ENCODE results near the gene MEIOB. TPM values are rescaled to one million over a fixed set of nuclear protein-coding genes. Genes with fewer than 3 reads are reported as not detected.

Gene MEIOB
- total RNA-seq, 1 experiment from 2014 or later, result 0.62 TPM

- Histone ChIP-seq H3K27me3 (replicated peaks; ENCODE audit: insufficient read depth, low read depth, low read length, poor library complexity) (peaks cover 60% of the 10 kb centered on the region), H3K27ac (ENCODE audit: low read depth, low read length, poor library complexity, severe bottlenecking) (no peak overlapping the region), H3K36me3 (ENCODE audit: insufficient read depth, low read length, poor library complexity, severe bottlenecking) (no peaks in the 10 kb centered on the region), H3K9me3 (ENCODE audit: low read depth, low read length, poor library complexity, severe bottlenecking) (no peaks in the 10 kb centered on the region), H3K4me1 (ENCODE audit: insufficient read depth, low read length, poor library complexity, severe bottlenecking) (peaks cover 12% of the 10 kb centered on the region), H3K4me3 (ENCODE audit: low read depth, low read length, poor library complexity, severe bottlenecking) (no peak overlapping the region)
- TF ChIP-seq EZH2 (IDR thresholded peaks at IDR 0.05; ENCODE audit: borderline replicate concordance, low read depth, low read length, poor library complexity, severe bottlenecking), result peak; percentile 16
- TF ChIP-seq CTCF (conservative IDR thresholded peaks at IDR 0.05; ENCODE audit: low read depth, low read length), result no peak
- intact Hi-C loops (cut with micrococcal nuclease; ENCODE audit: unreplicated experiment), result no loop called here
- POLR2A ChIA-PET (ENCODE audit: low non-redundant PET), result no interaction called here
- CTCF ChIA-PET, result no interaction called here
- no TSS peak for BruUV-seq (replicated peaks)
- DNase-seq (ENCODE audit: low spot score), result no peak
Observed at GRCh38 chr16:1919327-1919998, 47.5 kb upstream of the MEIOB start.

GRCh38 chr16:1918351-1919326, 46.7 kb upstream of the MEIOB start, which contains the start of gene HS3ST6:
HS3ST6 (minus strand) TSS chr16:1918415; CDS start chr16:1918323, 92 bp downstream.
- DNase-seq (ENCODE audit: low spot score), result no peak
- ChIA-PET CTCF (no interaction called here), POLR2A (ENCODE audit: low non-redundant PET) (no interaction called here)
- H3K27ac ChIP-seq (ENCODE audit: low read depth, low read length, poor library complexity, severe bottlenecking), result no peak within 1 kb of the TSS
- H3K36me3 ChIP-seq (ENCODE audit: insufficient read depth, low read length, poor library complexity, severe bottlenecking), result no peaks in the 10 kb centered on the region
- TF ChIP-seq EZH2 (IDR thresholded peaks at IDR 0.05; ENCODE audit: borderline replicate concordance, low read depth, low read length, poor library complexity, severe bottlenecking) (peak; percentile 88), CTCF (conservative IDR thresholded peaks at IDR 0.05; ENCODE audit: low read depth, low read length) (no peak)
- no TSS peak for BruUV-seq (replicated peaks)
- no peak within 1 kb of the TSS for H3K4me3 ChIP-seq (ENCODE audit: low read depth, low read length, poor library complexity, severe bottlenecking)
- H3K4me1 ChIP-seq (ENCODE audit: insufficient read depth, low read length, poor library complexity, severe bottlenecking), result peaks cover 5% of the 10 kb centered on the region
- H3K9me3 ChIP-seq (ENCODE audit: low read depth, low read length, poor library complexity, severe bottlenecking), result no peaks in the 10 kb centered on the region
- peaks cover 60% of the 10 kb centered on the region for H3K27me3 ChIP-seq (replicated peaks; ENCODE audit: insufficient read depth, low read depth, low read length, poor library complexity)
- intact Hi-C loops (cut with micrococcal nuclease; ENCODE audit: unreplicated experiment), result no loop called here

- intact Hi-C loops (cut with micrococcal nuclease; ENCODE audit: unreplicated experiment), result no loop called here
- H3K4me1 ChIP-seq (ENCODE audit: insufficient read depth, low read length, poor library complexity, severe bottlenecking), result no peaks in the 10 kb centered on the region
- CTCF ChIA-PET, result no interaction called here
- H3K36me3 ChIP-seq (ENCODE audit: insufficient read depth, low read length, poor library complexity, severe bottlenecking), result no peaks in the 10 kb centered on the region
- H3K27ac ChIP-seq (ENCODE audit: low read depth, low read length, poor library complexity, severe bottlenecking), result no peak overlapping the region
- no peak overlapping the region for H3K4me3 ChIP-seq (ENCODE audit: low read depth, low read length, poor library complexity, severe bottlenecking)
- POLR2A ChIA-PET (ENCODE audit: low non-redundant PET), result no interaction called here
- no peaks in the 10 kb centered on the region for H3K9me3 ChIP-seq (ENCODE audit: low read depth, low read length, poor library complexity, severe bottlenecking)
- no peak for DNase-seq (ENCODE audit: low spot score)
- H3K27me3 ChIP-seq (replicated peaks; ENCODE audit: insufficient read depth, low read depth, low read length, poor library complexity), result peaks cover 60% of the 10 kb centered on the region
- TF ChIP-seq CTCF (conservative IDR thresholded peaks at IDR 0.05; ENCODE audit: low read depth, low read length) (no peak), EZH2 (IDR thresholded peaks at IDR 0.05; ENCODE audit: borderline replicate concordance, low read depth, low read length, poor library complexity, severe bottlenecking) (peak; percentile 98)
- no TSS peak for BruUV-seq (replicated peaks)
Observed at GRCh38 chr16:1917665-1918350, 45.8 kb upstream of the MEIOB start.
